Suppressor macrophage treated with lipopolysaccharide for 1 hour (primary cell): Measurements from ENCODE around the gene TEKT3.

Experiments used
- DNase-seq, 3 donors: peaks; one replicate each; pipeline ENCODE4 v3.0.0-alpha.2; 2020 to 2022

TEKT3 gene

GRCh38 chr17:15348021-15348420 lies 6.6 kb upstream of the TEKT3 start:
- DNase-seq, result no peak

DNA sequence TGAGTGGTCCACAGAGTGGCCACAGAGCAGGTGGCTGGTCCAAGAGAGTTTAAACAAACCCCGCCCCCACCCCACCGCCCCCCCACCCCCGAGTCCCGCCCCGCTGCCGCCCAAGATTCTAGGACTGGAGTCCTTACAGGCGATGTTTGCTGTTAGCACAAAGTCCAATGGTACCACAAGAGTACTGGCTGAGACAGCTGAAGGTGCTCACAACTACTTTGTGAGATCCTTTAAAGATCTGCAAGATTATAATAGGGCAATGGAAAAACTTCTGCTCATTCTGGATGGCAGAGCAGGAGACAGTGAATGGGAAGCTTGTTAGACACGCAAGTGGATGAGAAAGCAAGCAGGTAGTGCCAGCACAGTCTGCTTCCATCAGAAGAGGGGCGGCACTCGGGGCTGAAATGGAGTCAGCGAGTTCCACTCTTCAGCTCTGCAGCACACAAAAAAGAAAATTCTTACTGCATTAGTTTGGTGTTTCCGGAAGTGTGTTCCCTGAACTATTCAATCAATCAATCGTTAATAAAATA lies 4.7 kb upstream of the TEKT3 start:
- no peak for DNase-seq

DNA sequence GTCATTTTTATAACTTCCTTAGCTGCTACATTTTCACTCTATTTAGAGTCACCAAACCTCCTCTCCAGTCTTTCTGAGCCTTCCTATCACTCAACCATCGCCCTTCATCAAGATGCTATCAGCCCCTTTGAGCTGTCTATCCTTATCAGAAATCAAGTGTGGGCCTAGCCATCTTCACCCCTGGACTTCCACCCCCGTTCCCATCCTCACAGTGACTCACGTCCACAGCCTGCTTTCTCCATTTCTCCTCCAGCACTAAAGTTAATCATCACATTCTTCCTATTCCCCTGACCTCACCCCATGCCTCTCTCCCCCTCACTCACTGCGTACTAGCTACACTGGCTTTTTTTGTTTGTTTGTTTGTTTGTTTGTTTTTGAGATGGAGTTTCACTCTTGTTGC lies 2.4 kb upstream of the TEKT3 start:
- no peak for DNase-seq

GRCh38 chr17:15342460-15342859 lies 1.1 kb upstream of the TEKT3 start:
- no peak for DNase-seq

GRCh38 chr17:15341966-15342365 lies 569 bp upstream of the TEKT3 start:
- no peak for DNase-seq

- DNase-seq, result no peak
Observed at GRCh38 chr17:15340966-15341365, 431 bp downstream of the TEKT3 start.

DNA sequence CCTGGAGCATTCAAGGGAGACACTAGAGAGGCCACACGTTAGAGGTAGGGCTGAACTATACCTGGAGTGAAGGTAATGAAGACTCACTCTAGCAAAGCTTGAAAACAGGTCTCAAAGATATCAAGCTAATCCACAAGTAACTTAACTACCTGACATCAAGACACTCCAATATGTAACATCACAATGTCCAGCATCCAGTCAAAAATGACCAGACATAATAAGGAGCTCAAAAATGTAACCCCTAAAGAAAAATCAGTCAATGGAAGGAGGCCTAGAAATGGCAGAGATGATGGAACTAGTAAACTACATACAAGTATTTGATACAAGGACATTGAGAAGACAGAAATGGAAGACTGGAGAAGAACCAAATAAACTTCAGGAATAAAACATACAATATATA lies 6.0 kb downstream of the TEKT3 start:
- no peak for DNase-seq

- DNase-seq, result no peak
Observed at GRCh38 chr17:15334266-15334665, 7.1 kb downstream of the TEKT3 start.

- DNase-seq, result no peak
Observed at GRCh38 chr17:15332338-15332737, 9.1 kb downstream of the TEKT3 start.

GRCh38 chr17:15323131-15323530 lies 18.3 kb downstream of the TEKT3 start:
- no peak for DNase-seq

DNA sequence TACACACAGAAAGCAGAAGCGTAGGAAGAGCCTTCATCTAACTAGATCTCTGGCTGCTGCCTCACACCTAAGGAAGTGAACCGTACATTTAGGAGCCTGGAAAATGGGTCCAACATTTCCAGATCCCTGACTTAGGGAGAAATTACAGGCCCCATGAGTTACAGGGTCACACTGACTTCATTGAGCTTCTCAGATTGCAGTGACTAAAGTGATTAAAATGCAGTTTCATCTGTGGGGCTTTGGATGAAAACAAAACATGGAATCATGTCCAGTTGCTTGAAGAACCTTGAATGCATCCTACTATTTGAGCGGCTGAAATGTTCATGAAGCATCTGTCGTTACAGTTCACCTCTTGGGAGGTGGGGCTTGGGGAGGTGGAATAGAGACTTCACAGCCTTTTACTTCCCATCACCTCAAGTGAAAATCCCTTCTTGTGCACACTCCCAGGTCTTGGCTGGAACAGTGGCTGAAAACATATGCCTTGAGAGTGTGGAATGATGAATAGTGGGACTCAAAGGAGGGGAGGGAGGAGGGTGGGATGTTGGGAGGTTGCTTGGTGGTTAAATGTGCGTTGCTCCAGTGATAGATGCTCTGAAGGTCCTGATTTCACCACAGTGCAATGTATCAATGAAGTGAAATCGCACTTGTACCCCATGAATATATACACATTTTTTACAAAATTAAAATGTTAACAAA lies 19.7 kb downstream of the TEKT3 start:
- DNase-seq, result no peak

DNA sequence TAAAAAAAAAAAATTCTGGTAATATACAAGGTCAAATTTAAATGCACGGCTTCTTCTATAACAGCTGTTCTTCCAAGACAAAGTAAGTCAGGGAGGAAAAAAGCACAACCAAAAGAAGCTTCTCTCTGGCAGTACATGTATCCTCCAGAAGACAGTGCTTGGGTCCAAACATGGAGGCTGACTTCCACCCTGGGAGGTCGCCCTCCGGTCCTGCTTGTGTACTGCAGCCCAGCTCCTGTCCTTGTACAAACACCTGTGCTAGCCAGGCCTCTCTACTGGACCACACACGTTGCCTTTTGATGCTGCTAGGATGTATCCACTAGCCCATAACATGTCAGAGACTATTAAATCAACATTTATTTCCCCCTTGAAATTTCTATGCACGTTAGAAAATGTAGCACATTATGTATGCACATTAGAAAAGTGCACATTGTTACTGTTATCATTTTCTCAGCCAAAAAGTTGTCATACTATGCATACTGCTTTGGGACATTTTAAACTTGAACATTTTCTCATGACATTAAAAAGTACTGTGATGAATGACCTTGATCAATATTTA lies 21.9 kb downstream of the TEKT3 start:
- DNase-seq, result no peak

GRCh38 chr17:15311996-15312395 lies 29.4 kb downstream of the TEKT3 start:
- DNase-seq, result no peak

DNA sequence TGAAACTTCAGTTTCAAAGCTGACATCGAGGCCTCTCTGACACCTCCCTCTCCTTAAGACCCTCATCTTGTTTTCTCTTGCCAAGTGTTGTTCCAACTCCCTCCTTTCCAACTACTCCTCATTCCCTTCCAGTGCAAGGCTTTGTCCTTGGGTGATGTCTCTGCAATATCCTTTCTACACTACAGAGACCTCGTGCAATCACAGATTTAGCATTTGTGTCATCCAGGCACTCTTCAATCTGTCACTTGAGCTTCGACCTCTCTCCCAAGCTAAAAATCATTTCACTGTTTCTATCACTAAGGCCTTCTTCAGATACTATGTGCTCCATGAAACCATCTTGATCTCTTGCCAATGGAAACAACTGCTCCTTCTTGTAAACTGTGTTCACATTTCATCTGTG lies 31.6 kb downstream of the TEKT3 start:
- DNase-seq, result no peak

DNA sequence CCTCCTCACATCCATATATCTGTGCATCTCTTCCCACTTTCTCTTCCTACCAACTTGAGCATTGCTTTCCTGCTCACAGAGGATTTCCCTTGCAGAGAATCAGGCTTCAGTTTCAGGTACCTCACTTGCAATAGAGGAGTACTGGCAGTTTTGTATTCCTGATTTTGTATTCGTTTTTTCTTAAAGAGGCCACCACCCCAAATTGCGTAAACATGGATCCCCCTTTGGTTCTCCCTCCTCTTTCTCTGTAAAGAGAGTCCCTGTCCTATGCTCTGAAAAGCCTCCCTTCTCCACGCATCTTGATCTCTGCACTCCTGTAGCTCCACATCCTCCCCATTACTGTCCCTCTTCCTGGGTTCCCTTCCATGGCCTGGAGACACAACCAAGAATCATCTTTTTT lies 32.2 kb downstream of the TEKT3 start:
- no peak for DNase-seq

- no peak for DNase-seq
Observed at GRCh38 chr17:15308758-15309157, 32.6 kb downstream of the TEKT3 start.

DNA sequence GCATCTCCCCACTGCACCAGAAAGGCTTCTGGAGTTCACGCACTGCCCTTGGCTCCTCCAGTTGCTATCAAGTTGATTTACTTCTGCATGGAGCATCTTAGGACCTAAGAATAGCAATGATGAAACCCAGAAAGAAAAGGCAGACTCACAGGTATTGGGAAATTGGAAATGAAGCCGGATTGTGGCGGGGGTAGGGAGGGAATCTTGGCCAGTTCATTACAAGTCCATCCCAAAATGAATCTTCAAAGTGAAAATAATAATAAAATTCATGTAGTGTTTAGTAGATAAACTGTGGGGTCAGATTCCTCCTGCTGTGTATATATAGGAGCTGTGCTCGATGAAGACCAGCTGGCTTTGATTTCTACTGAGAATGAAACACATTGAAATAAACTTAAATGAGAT lies 33.7 kb downstream of the TEKT3 start:
- no peak for DNase-seq

DNA sequence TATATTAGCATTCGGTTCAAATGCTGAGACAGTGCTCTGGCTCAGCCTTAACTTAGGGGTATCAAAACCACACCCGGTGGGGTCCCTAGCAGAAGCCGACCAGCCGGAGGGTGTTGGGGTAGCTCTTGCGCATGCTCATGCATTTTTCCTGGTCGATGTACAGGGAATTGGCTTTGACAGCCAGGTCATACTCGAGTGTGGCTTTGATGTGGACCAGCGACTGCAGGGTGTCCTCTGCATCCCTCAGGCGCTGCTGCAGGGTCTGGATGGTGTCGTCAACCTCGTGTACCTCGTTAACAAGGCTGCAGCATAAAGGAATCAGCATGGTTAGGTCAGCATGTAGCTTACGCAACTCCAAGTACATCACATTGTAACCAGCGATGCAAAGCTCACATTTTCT lies 37.5 kb downstream of the TEKT3 start:
- no peak for DNase-seq

- no peak for DNase-seq
Observed at GRCh38 chr17:15303268-15303667, 38.1 kb downstream of the TEKT3 start.

GRCh38 chr17:15301845-15302244 lies 39.6 kb downstream of the TEKT3 start:
- DNase-seq, result no peak

GRCh38 chr17:15298176-15298575 lies 43.2 kb downstream of the TEKT3 start:
- DNase-seq, result no peak

GRCh38 chr17:15293558-15293957 lies 47.8 kb downstream of the TEKT3 start:
- no peak for DNase-seq

DNA sequence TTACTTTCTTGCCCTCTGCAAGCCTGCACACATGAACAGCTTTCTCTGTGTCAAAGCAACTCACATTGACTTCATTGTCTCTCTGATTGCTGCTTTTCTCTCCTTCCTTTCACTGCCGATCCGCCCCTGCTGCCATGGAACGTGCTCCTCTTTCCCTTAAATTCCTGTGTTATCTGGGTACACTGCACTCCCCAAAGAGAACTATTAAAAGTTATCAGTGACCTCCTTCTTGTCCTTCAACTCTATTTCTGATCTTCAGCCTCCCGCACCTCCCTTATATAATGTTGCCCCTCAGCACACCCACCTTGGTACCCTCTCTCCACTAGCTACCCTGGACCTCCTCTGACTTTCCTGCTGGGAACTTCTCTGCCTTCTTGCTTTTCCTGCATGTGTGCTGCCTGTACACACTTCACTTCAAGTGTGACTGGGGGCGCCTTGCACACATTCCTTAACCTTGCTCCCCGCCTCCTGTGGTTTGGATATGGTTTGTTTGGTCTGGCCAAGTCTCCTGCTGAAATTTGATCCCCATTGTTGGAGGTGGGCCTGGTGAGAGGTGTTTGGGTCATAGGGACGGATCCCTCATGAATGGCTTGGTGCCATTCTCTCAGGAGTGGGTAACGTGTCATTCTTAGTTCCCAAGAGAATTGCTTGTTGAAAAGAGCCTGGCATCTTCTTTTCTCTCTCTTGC lies 49.6 kb downstream of the TEKT3 start:
- DNase-seq, result no peak

GRCh38 chr17:15290605-15291004 lies 50.8 kb downstream of the TEKT3 start:
- DNase-seq, result no peak
